Astrocyte (in vitro differentiated cells and primary cell): Measurements from ENCODE around the gene TRHDE. TPM values are rescaled to one million over a fixed set of nuclear protein-coding genes. Genes with fewer than 3 reads are reported as not detected.

ENCODE experiments used
- DNase-seq: peaks from one replicate; pipeline ENCODE4 v3.0.0-alpha.2; 2010; ENCODE audit warnings: low read depth
- FAIRE-seq: peaks from 2 replicates; lab custom pipeline; 2011; peaks lifted over from hg19 to GRCh38; lab: Jason Lieb, UNC
- H2AFZ ChIP-seq: 2 replicates; pipeline ENCODE4 v1.6.0; 2012; ENCODE audit warnings: low read depth, low read length, inconsistent platforms
- H3K27ac ChIP-seq: 2 replicates; pipeline ENCODE4 v1.5.1; 2011; ENCODE audit warnings: low read depth, low read length, inconsistent platforms
- H3K27me3 ChIP-seq: 2 replicates; pipeline ENCODE4 v1.6.0; 2011; ENCODE audit warnings: low read length, inconsistent platforms; ENCODE audit not compliant: insufficient read depth
- H3K36me3 ChIP-seq: 2 replicates; pipeline ENCODE4 v1.5.1; 2011; ENCODE audit warnings: low read length, inconsistent platforms; ENCODE audit not compliant: insufficient read depth
- H3K4me1 ChIP-seq: 2 replicates; pipeline ENCODE4 v1.5.1; 2011; ENCODE audit warnings: low read length, inconsistent platforms; ENCODE audit not compliant: insufficient read depth
- H3K4me2 ChIP-seq: 2 replicates; pipeline ENCODE4 v1.6.0; 2012; ENCODE audit warnings: low read length, inconsistent platforms
- H3K4me3 ChIP-seq: 2 replicates; pipeline ENCODE4 v1.5.1; 2011; ENCODE audit warnings: low read depth, mild to moderate bottlenecking, low read length, inconsistent platforms; ENCODE audit not compliant: insufficient read depth
- H3K79me2 ChIP-seq: 2 replicates; pipeline ENCODE4 v1.6.0; 2012; ENCODE audit warnings: mild to moderate bottlenecking, low read length, inconsistent platforms; ENCODE audit not compliant: insufficient read depth
- H3K9ac ChIP-seq: 2 replicates; pipeline ENCODE4 v1.6.0; 2012; ENCODE audit warnings: mild to moderate bottlenecking, low read length, inconsistent platforms
- H3K9me3 ChIP-seq: 2 replicates; pipeline ENCODE4 v1.5.1; 2012; ENCODE audit warnings: low read depth, mild to moderate bottlenecking, low read length, inconsistent platforms; ENCODE audit not compliant: insufficient read depth
- H4K20me1 ChIP-seq: 2 replicates; pipeline ENCODE4 v1.6.0; 2012; ENCODE audit warnings: low read length, inconsistent platforms; ENCODE audit not compliant: insufficient read depth
- H3K27ac Mint-ChIP-seq: one replicate; pipeline ENCODE4 v1.8.0; 2021; ENCODE audit warnings: mild to moderate bottlenecking, mixed read lengths; ENCODE audit not compliant: unreplicated experiment
- H3K27me3 Mint-ChIP-seq: one replicate; pipeline ENCODE4 v1.8.0; 2021; ENCODE audit warnings: low read depth, mixed read lengths; ENCODE audit not compliant: unreplicated experiment
- H3K36me3 Mint-ChIP-seq: one replicate; pipeline ENCODE4 v1.8.0; 2021; ENCODE audit warnings: low read depth, mixed read lengths; ENCODE audit not compliant: unreplicated experiment
- H3K4me1 Mint-ChIP-seq: one replicate; pipeline ENCODE4 v1.8.0; 2021; ENCODE audit warnings: low read depth, mixed read lengths; ENCODE audit not compliant: unreplicated experiment
- H3K4me3 Mint-ChIP-seq: one replicate; pipeline ENCODE4 v1.8.0; 2021; ENCODE audit warnings: mild to moderate bottlenecking, moderate library complexity, mixed read lengths; ENCODE audit not compliant: unreplicated experiment
- H3K9me3 Mint-ChIP-seq: one replicate; pipeline ENCODE4 v1.8.0; 2021; ENCODE audit warnings: mild to moderate bottlenecking, mixed read lengths; ENCODE audit not compliant: unreplicated experiment
- EZH2 ChIP-seq: IDR thresholded peaks from 2 replicates; pipeline ENCODE4 v1.6.1; 2012; ENCODE audit warnings: mild to moderate bottlenecking, low read length, inconsistent platforms; ENCODE audit not compliant: insufficient read depth
- total RNA-seq: library from RNA; stranded (reverse); gene quantifications from 2 replicates; pipeline ENCODE4 v1.2.1, GENCODE V29; 2021
- TF ChIP-seq, protein P1 (sequence below): IDR thresholded peaks from 2 replicates; pipeline ENCODE4 v1.5.1; 2011; ENCODE audit warnings: low read depth, mild to moderate bottlenecking, inconsistent platforms, low read length, moderate library complexity; ENCODE audit not compliant: insufficient read depth

TRHDE gene
- total RNA-seq, 1 donor from 2014 or later = 1.4 TPM

DNA sequence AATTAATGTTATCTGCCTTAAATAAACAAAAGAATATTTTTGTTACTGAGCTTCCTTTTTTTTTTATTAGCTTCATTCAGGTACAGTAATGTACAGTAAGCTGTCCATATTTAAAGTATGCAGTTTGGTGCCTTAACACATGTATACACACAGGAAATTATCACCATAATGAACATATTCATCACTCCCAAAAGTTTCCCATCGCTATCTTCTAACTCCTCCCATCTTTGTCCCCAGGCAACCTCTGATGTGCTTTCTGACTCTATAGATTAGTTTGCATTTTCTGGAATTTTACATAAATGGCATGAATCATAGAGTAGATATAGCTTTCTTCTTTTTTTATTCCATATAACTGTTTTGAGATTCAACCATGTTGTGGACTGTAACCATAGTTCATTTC lies 193.0 kb downstream of the TRHDE start:
- Histone ChIP-seq H2AFZ (no peak overlapping the region), H3K9me3 (no peaks in the 10 kb centered on the region), H3K9ac (no peak overlapping the region), H4K20me1 (no peaks in the 10 kb centered on the region), H3K4me3 (no peak overlapping the region), H3K4me2 (no peak overlapping the region), H3K36me3 (no peaks in the 10 kb centered on the region), H3K27me3 (no peaks in the 10 kb centered on the region), H3K4me1 (no peaks in the 10 kb centered on the region), H3K79me2 (no peaks in the 10 kb centered on the region), H3K27ac (no peak overlapping the region)
- Mint-ChIP-seq H3K4me1 (no peaks in the 10 kb centered on the region), H3K4me3 (no peak overlapping the region), H3K36me3 (no peaks in the 10 kb centered on the region), H3K9me3 (no peaks in the 10 kb centered on the region), H3K27ac (no peak overlapping the region), H3K27me3 (no peaks in the 10 kb centered on the region)
- no peak for TF ChIP-seq EZH2
- TF ChIP-seq, protein P1, sequence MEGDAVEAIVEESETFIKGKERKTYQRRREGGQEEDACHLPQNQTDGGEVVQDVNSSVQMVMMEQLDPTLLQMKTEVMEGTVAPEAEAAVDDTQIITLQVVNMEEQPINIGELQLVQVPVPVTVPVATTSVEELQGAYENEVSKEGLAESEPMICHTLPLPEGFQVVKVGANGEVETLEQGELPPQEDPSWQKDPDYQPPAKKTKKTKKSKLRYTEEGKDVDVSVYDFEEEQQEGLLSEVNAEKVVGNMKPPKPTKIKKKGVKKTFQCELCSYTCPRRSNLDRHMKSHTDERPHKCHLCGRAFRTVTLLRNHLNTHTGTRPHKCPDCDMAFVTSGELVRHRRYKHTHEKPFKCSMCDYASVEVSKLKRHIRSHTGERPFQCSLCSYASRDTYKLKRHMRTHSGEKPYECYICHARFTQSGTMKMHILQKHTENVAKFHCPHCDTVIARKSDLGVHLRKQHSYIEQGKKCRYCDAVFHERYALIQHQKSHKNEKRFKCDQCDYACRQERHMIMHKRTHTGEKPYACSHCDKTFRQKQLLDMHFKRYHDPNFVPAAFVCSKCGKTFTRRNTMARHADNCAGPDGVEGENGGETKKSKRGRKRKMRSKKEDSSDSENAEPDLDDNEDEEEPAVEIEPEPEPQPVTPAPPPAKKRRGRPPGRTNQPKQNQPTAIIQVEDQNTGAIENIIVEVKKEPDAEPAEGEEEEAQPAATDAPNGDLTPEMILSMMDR = no peak
- DNase-seq (no peak), FAIRE-seq (no peak)

DNA sequence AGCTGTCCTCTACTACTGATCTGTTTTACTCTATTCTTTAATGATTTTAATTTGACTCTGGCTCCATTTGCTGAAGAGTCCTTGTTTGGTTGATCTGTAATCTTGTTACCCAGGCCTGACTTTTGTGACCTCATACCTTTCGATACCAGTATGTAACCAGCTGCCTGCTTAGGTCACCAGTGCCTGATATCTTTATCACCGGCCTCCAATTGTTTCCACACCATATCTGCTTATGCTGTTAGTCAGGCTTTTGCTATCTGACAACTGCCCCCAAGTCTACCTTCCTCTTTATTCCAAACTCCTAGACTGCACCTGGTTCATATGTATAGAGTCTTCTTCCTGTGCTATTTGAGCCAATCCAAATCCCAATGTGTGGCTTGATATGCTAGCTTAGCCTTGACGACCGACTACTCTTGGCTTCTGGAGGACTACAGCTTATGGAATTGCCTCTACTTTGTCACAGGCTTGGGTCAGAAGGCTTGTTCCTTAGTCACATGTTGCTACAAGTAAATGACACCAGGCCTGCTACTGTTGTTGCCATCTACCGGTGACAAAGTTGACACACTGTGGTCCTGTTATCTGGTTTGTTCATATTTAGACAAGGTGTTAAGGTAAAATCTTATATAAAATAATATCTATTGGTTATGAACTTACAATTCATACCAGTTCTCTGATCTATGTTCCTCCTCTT lies 193.9 kb downstream of the TRHDE start:
- Histone ChIP-seq H3K27me3 (no peaks in the 10 kb centered on the region), H3K9me3 (no peaks in the 10 kb centered on the region), H3K4me2 (no peak overlapping the region), H3K36me3 (no peaks in the 10 kb centered on the region), H3K4me1 (no peaks in the 10 kb centered on the region), H2AFZ (no peak overlapping the region), H3K9ac (no peak overlapping the region), H3K79me2 (no peaks in the 10 kb centered on the region), H3K27ac (no peak overlapping the region), H3K4me3 (no peak overlapping the region), H4K20me1 (no peaks in the 10 kb centered on the region)
- Mint-ChIP-seq H3K36me3 (no peaks in the 10 kb centered on the region), H3K27ac (no peak overlapping the region), H3K27me3 (no peaks in the 10 kb centered on the region), H3K4me3 (no peak overlapping the region), H3K9me3 (no peaks in the 10 kb centered on the region), H3K4me1 (no peaks in the 10 kb centered on the region)
- DNase-seq (no peak), FAIRE-seq (no peak)
- no peak for TF ChIP-seq EZH2
- TF ChIP-seq, protein P1 = no peak

DNA sequence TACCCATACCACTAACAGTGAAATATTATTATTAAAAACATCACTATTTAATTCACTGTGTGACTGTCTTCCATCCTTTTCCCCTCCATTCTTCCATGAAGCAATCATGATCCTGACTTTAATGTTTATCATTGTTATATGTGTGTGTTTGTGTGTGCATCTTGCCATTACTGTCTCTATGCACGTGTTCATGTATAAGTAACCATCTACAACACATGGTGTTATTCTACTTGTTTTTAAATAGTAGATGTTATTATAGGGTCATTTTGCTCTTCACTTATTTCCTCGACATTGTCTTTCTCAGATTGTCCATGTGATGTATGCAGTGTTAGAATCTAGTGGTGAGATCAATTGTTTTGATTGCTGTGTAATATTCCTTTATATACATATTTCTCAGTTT lies 195.8 kb downstream of the TRHDE start:
- DNase-seq = no peak
- Histone ChIP-seq H3K4me3 (no peak overlapping the region), H3K36me3 (no peaks in the 10 kb centered on the region), H3K4me1 (no peaks in the 10 kb centered on the region), H2AFZ (no peak overlapping the region), H3K9me3 (no peaks in the 10 kb centered on the region), H3K27me3 (no peaks in the 10 kb centered on the region), H3K9ac (no peak overlapping the region), H3K4me2 (no peak overlapping the region), H4K20me1 (no peaks in the 10 kb centered on the region), H3K27ac (no peak overlapping the region), H3K79me2 (no peaks in the 10 kb centered on the region)
- H3K36me3 Mint-ChIP-seq = no peaks in the 10 kb centered on the region
- no peaks in the 10 kb centered on the region for H3K4me1 Mint-ChIP-seq
- H3K4me3 Mint-ChIP-seq = no peak overlapping the region
- no peak overlapping the region for H3K27ac Mint-ChIP-seq
- no peak for FAIRE-seq
- TF ChIP-seq, protein P1 = no peak
- TF ChIP-seq EZH2 = no peak
- no peaks in the 10 kb centered on the region for H3K9me3 Mint-ChIP-seq
- no peaks in the 10 kb centered on the region for H3K27me3 Mint-ChIP-seq
